OCI-LY3 (cell line): ENCODE data around the gene ABHD8.

Source experiments
- H2AFZ ChIP-seq: fragments of 200-600, 300-600 bp; shearing (Covaris generic); 2 replicates; pipeline ENCODE4 v1.6.0; 2014; ENCODE audit warnings: antibody characterized with exemption, low read depth, low read length
- H3K27ac ChIP-seq: fragments of 200-600, 300-600 bp; sonication (generic); 2 replicates; pipeline ENCODE4 v1.5.1; 2014; ENCODE audit warnings: mild to moderate bottlenecking, low read length, moderate library complexity, mixed read lengths
- H3K27me3 ChIP-seq: fragments of 200-600, 300-600 bp; sonication (generic); 2 replicates; pipeline ENCODE4 v1.6.1; 2014; ENCODE audit warnings: low read depth, low read length, mixed read lengths
- H3K36me3 ChIP-seq: fragments of 200-600, 300-600 bp; sonication (generic); replicated peaks from 2 replicates; pipeline ENCODE3; 2014; ENCODE audit warnings: low read depth, low read length, mixed read lengths
- H3K4me1 ChIP-seq: fragments of 300-600, 200-600 bp; sonication (generic); 2 replicates; pipeline ENCODE4 v1.6.1; 2014; ENCODE audit warnings: low read length, mixed read lengths
- H3K4me2 ChIP-seq: fragments of 200-600, 300-600 bp; sonication (generic); 2 replicates; pipeline ENCODE4 v1.6.1; 2014; ENCODE audit warnings: low read length, mixed read lengths
- H3K4me3 ChIP-seq: fragments of 300-600, 200-600 bp; sonication (generic); 2 replicates; pipeline ENCODE4 v1.5.1; 2014; ENCODE audit warnings: antibody characterized with exemption, mild to moderate bottlenecking, low read length, moderate library complexity
- H3K79me2 ChIP-seq: fragments of 300-600, 200-600 bp; shearing (Covaris generic); 2 replicates; pipeline ENCODE4 v1.6.1; 2014; ENCODE audit warnings: mild to moderate bottlenecking, low read length, mixed read lengths
- H3K9ac ChIP-seq: fragments of 300-600, 200-600 bp; shearing (Covaris generic); 2 replicates; pipeline ENCODE4 v1.6.0; 2014; ENCODE audit warnings: mild to moderate bottlenecking, low read length, moderate library complexity
- H3K9me3 ChIP-seq: fragments of 200-600, 300-600 bp; shearing (Covaris generic); 2 replicates; pipeline ENCODE4 v1.6.1; 2014; ENCODE audit warnings: low read length, mixed read lengths; ENCODE audit not compliant: insufficient read depth
- H4K20me1 ChIP-seq: fragments of 200-600, 300-600 bp; sonication (generic); 2 replicates; pipeline ENCODE4 v1.6.1; 2016; ENCODE audit warnings: low read length, mixed read lengths; ENCODE audit not compliant: insufficient read depth
- EZH2phosphoT487 ChIP-seq: fragments of 200-600 bp; shearing (Covaris generic); IDR thresholded peaks from 2 replicates; pipeline ENCODE4 v1.6.1; 2018; ENCODE audit warnings: antibody characterized with exemption, mixed run types, low read depth
- TF ChIP-seq, protein P1 (sequence below): fragments of 200-600, 300-600 bp; sonication (generic); IDR thresholded peaks from 2 replicates; pipeline ENCODE4 v1.5.1; 2014; ENCODE audit warnings: antibody characterized with exemption, low read length, low read depth

The ABHD8 gene

GRCh38 chr19:17347877-17348276 is 44.7 kb upstream of the ABHD8 start:
- Histone ChIP-seq H2AFZ (no peak overlapping the region), H3K36me3 (peaks cover 2% of the 10 kb centered on the region), H3K4me1 (peaks cover 13% of the 10 kb centered on the region), H3K27me3 (peaks cover 8% of the 10 kb centered on the region; the same call in 1 of the 2 replicates), H3K79me2 (no peaks in the 10 kb centered on the region), H3K9ac (no peak overlapping the region), H3K4me2 (no peak overlapping the region), H3K4me3 (no peak overlapping the region), H4K20me1 (no peaks in the 10 kb centered on the region), H3K9me3 (no peaks in the 10 kb centered on the region), H3K27ac (no peak overlapping the region)
- TF ChIP-seq EZH2phosphoT487: no peak
- TF ChIP-seq, protein P1, sequence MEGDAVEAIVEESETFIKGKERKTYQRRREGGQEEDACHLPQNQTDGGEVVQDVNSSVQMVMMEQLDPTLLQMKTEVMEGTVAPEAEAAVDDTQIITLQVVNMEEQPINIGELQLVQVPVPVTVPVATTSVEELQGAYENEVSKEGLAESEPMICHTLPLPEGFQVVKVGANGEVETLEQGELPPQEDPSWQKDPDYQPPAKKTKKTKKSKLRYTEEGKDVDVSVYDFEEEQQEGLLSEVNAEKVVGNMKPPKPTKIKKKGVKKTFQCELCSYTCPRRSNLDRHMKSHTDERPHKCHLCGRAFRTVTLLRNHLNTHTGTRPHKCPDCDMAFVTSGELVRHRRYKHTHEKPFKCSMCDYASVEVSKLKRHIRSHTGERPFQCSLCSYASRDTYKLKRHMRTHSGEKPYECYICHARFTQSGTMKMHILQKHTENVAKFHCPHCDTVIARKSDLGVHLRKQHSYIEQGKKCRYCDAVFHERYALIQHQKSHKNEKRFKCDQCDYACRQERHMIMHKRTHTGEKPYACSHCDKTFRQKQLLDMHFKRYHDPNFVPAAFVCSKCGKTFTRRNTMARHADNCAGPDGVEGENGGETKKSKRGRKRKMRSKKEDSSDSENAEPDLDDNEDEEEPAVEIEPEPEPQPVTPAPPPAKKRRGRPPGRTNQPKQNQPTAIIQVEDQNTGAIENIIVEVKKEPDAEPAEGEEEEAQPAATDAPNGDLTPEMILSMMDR: no peak

GRCh38 chr19:17347361-17347760 is 44.1 kb upstream of the ABHD8 start:
- TF ChIP-seq EZH2phosphoT487: no peak
- TF ChIP-seq, protein P1: no peak
- H3K4me1 ChIP-seq: peaks cover 13% of the 10 kb centered on the region
- no peak overlapping the region for H3K4me3 ChIP-seq
- no peak overlapping the region for H3K27ac ChIP-seq
- H4K20me1 ChIP-seq: no peaks in the 10 kb centered on the region
- H3K4me2 ChIP-seq: peak overlapping the region; percentile 74; the same call in 1 of the 2 replicates
- no peaks in the 10 kb centered on the region for H3K9me3 ChIP-seq
- peaks cover 8% of the 10 kb centered on the region; the same call in 1 of the 2 replicates for H3K27me3 ChIP-seq
- H3K36me3 ChIP-seq: peaks cover 4% of the 10 kb centered on the region
- H2AFZ ChIP-seq: no peak overlapping the region
- H3K9ac ChIP-seq: no peak overlapping the region
- no peaks in the 10 kb centered on the region for H3K79me2 ChIP-seq

DNA sequence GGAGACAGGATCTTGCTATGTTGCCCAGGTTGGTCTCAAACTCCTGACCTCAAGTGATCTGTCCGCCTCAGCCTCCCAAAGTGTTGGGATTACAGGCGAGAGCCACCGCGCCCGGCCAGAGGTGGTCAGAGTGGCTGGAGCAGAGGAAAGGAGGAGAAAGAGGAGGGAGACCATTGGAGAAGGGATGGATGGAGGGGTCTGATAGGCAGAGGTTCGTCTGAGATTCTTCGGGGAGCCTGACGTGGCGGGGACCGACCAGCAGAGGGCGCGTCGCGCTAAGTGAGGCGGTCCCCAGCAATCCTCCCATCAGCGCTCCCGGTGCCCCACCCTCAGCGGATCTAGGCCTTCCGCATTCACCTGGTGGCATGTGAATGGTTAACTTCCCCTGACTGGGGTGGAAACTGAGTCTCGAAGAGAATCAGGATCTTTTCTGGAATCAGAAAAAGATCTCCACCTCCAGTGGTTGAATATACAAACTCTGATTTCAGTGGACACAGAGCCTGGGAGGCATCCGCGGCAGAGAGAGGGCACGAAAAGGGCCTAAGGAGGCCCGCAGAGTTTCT is 43.0 kb upstream of the ABHD8 start:
- Histone ChIP-seq H3K9ac (peak overlapping the region; percentile 60), H3K4me2 (peak overlapping the region; percentile 74)

GRCh38 chr19:17341845-17342244 is 38.6 kb upstream of the ABHD8 start:
- no peaks in the 10 kb centered on the region for H4K20me1 ChIP-seq
- no peak overlapping the region for H3K4me2 ChIP-seq
- H2AFZ ChIP-seq: no peak overlapping the region
- H3K4me1 ChIP-seq: peaks cover 13% of the 10 kb centered on the region
- H3K79me2 ChIP-seq: peaks cover 12% of the 10 kb centered on the region
- H3K27me3 ChIP-seq: no peaks in the 10 kb centered on the region
- TF ChIP-seq EZH2phosphoT487: no peak
- TF ChIP-seq, protein P1: no peak
- H3K9ac ChIP-seq: no peak overlapping the region
- H3K27ac ChIP-seq: no peak overlapping the region
- H3K36me3 ChIP-seq: peaks cover 20% of the 10 kb centered on the region
- H3K9me3 ChIP-seq: no peaks in the 10 kb centered on the region
- H3K4me3 ChIP-seq: no peak overlapping the region

More for the DNA sequence above, 43.0 kb upstream of the ABHD8 start:
- Histone ChIP-seq H3K4me3 (peak overlapping the region; percentile 70), H3K27ac (no peak overlapping the region), H3K9me3 (no peaks in the 10 kb centered on the region), H3K4me1 (peaks cover 13% of the 10 kb centered on the region), H2AFZ (peak overlapping the region; percentile 87; the same call in 1 of the 2 replicates), H3K27me3 (peaks cover 8% of the 10 kb centered on the region; the same call in 1 of the 2 replicates), H3K36me3 (peaks cover 10% of the 10 kb centered on the region), H4K20me1 (no peaks in the 10 kb centered on the region), H3K79me2 (no peaks in the 10 kb centered on the region)
- TF ChIP-seq EZH2phosphoT487: no peak
- TF ChIP-seq, protein P1: peak; percentile 92
